ENCODE data around the gene ALPL.

Gene ALPL

DNA sequence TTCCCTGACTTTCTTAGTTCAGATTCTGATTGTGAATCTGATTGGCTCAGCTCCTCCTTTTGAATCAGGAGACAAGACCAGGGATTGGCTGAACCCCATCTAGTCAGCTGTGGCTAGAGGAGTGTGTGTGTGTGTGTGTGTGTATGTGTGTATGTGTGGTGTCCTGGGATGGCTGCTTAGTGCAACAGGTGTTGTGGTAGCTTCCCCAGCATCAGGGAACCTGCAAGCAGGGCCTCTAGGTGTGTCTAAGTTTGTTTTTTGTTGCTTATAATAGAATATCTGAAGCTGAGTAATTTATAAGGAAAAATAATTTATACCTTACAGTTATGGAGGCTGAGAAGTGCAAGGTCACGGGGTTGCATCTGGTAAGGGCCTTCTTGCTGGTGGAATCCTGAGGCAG lies 13.2 kb upstream of the ALPL start:
- no peak overlapping the region for H3K4me3 ChIP-seq (replicated peaks; ENCODE audit: low read depth, low read length)
- DNase-seq (ENCODE audit: extremely low read depth, low read depth): no peak
- TF ChIP-seq, protein P1, sequence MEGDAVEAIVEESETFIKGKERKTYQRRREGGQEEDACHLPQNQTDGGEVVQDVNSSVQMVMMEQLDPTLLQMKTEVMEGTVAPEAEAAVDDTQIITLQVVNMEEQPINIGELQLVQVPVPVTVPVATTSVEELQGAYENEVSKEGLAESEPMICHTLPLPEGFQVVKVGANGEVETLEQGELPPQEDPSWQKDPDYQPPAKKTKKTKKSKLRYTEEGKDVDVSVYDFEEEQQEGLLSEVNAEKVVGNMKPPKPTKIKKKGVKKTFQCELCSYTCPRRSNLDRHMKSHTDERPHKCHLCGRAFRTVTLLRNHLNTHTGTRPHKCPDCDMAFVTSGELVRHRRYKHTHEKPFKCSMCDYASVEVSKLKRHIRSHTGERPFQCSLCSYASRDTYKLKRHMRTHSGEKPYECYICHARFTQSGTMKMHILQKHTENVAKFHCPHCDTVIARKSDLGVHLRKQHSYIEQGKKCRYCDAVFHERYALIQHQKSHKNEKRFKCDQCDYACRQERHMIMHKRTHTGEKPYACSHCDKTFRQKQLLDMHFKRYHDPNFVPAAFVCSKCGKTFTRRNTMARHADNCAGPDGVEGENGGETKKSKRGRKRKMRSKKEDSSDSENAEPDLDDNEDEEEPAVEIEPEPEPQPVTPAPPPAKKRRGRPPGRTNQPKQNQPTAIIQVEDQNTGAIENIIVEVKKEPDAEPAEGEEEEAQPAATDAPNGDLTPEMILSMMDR (IDR thresholded peaks at IDR 0.05; ENCODE audit: low read depth, low read length, missing control alignments): no peak

GRCh38 chr1:21496886-21497285 lies 12.3 kb upstream of the ALPL start:
- H3K4me3 ChIP-seq (replicated peaks; ENCODE audit: low read depth, low read length): no peak overlapping the region
- TF ChIP-seq, protein P1 (IDR thresholded peaks at IDR 0.05; ENCODE audit: low read depth, low read length, missing control alignments): no peak
- no peak for DNase-seq (ENCODE audit: extremely low read depth, low read depth)

- no peak for DNase-seq (ENCODE audit: extremely low read depth, low read depth)
- TF ChIP-seq, protein P1 (IDR thresholded peaks at IDR 0.05; ENCODE audit: low read depth, low read length, missing control alignments): peak; percentile 17
- no peak overlapping the region for H3K4me3 ChIP-seq (replicated peaks; ENCODE audit: low read depth, low read length)
These were observed 11.7 kb upstream of the ALPL start for GRCh38 chr1:21497466-21498061.

DNA sequence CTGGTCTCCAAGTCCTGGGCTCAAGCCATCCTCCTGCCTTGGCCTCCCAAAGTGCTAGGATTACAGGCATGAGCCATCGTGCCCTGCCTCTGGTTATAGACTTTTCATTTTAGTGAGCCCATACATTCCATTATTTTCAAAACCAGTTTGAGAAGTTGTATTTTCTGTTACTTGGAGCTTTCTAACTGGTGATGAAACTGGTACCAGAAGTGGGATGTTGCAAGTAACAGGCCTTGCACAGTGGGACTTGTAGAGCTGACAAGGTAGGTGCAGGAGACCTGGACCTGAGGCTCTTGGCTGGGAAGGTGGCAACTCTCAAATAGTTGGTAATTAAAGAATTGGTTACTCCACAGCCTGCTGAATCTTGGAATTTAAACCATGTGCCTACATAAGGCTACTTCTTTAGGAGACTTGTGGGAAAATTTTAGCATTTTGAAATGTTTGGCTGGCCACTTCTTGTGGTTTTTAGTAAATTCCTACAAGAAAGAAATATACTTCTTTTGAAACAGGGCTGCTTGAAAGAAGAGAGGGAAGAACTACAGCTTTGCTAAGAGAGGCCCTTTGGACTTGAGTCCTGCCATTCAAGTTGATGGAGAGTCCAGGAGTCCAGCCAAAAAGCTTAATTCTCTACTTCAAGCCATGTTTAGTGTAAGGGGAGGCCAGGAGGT lies 9.8 kb upstream of the ALPL start:
- no peak for DNase-seq (ENCODE audit: extremely low read depth, low read depth)
- H3K4me3 ChIP-seq (replicated peaks; ENCODE audit: low read depth, low read length): no peak overlapping the region
- TF ChIP-seq, protein P1 (IDR thresholded peaks at IDR 0.05; ENCODE audit: low read depth, low read length, missing control alignments): no peak

DNA sequence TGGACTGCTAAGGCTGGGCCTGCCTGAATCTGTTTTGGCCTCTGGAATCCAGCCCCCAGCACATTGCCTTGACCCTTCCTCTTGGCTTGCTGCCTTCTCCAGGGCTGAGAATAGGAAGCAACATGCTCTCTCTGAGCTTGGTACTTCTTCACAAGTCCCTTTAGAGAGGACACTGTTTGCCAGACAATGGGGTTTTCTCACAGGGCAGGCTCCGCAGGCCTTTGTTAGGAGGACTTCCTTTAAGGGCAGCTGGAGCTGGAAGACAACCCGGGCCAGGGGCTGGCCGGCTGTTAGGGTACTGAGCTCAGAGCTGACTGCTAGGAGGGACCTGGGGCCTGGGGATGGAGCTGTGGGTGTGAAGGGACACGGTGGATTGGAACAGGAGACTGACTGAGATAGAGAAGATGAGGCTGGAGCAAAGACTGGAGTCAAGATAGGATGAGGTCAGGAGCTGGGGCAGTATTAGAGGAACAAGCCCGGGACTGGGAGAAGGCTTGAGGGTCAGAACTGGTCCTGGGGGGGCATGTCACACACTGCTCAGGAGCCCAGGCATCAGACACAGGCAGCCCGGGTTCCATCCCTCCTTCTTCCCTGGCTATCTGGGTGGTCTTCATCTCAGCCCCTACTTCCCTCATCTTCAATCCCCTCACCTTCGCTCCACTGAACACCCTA lies 5.4 kb upstream of the ALPL start:
- TF ChIP-seq, protein P1 (IDR thresholded peaks at IDR 0.05; ENCODE audit: low read depth, low read length, missing control alignments): no peak
- no peak overlapping the region for H3K4me3 ChIP-seq (replicated peaks; ENCODE audit: low read depth, low read length)
- DNase-seq (ENCODE audit: extremely low read depth, low read depth): no peak

GRCh38 chr1:21506804-21507203 lies 2.4 kb upstream of the ALPL start:
- no peak for DNase-seq (ENCODE audit: extremely low read depth, low read depth)
- TF ChIP-seq, protein P1 (IDR thresholded peaks at IDR 0.05; ENCODE audit: low read depth, low read length, missing control alignments): no peak
- no peak overlapping the region for H3K4me3 ChIP-seq (replicated peaks; ENCODE audit: low read depth, low read length)
